Calu3 (cell line): Measurements from ENCODE around the gene ID4. TPM values are rescaled to one million over a fixed set of nuclear protein-coding genes. Genes with fewer than 3 reads are reported as not detected.

Experiments
- BruUV-seq: library from RNA; stranded (reverse); fragments of 400-500 nt; replicated peaks from 2 replicates; lab custom pipeline; 2021; lab: Mats Ljungman, UMichigan
- CTCF ChIA-PET: fragments of 300-600 bp; sonication (Branson Sonifier 250); formaldehyde crosslinking; loops from one replicate; lab custom pipeline; 2022; ENCODE audit warnings: antibody characterized with exemption; lab: Charles Lee
- DNase-seq: peaks from one replicate; pipeline ENCODE4 v3.0.0; 2022
- H3K27ac Mint-ChIP-seq: one replicate; pipeline ENCODE4 v1.8.0; 2022; ENCODE audit warnings: mixed read lengths; ENCODE audit not compliant: unreplicated experiment
- H3K27me3 Mint-ChIP-seq: one replicate; pipeline ENCODE4 v1.8.0; 2022; ENCODE audit warnings: mixed read lengths; ENCODE audit not compliant: unreplicated experiment
- H3K36me3 Mint-ChIP-seq: one replicate; pipeline ENCODE4 v1.8.0; 2022; ENCODE audit warnings: mild to moderate bottlenecking, moderate library complexity, mixed read lengths; ENCODE audit not compliant: insufficient read depth, unreplicated experiment
- H3K4me1 Mint-ChIP-seq: one replicate; pipeline ENCODE4 v1.8.0; 2022; ENCODE audit warnings: mild to moderate bottlenecking, low read depth, mixed read lengths; ENCODE audit not compliant: unreplicated experiment
- H3K4me3 Mint-ChIP-seq: one replicate; pipeline ENCODE4 v1.8.0; 2022; ENCODE audit warnings: mild to moderate bottlenecking, low read depth, moderate library complexity, mixed read lengths; ENCODE audit not compliant: unreplicated experiment
- H3K9me3 Mint-ChIP-seq: one replicate; pipeline ENCODE4 v1.8.0; 2022; ENCODE audit warnings: low read depth, mixed read lengths; ENCODE audit not compliant: unreplicated experiment
- intact Hi-C: fragments of 100-400 bp; cut with micrococcal nuclease; formaldehyde crosslinking; loops from one replicate; pipeline ENCODE4 v1.10.0; 2022; ENCODE audit not compliant: unreplicated experiment
- total RNA-seq: library from RNA; stranded (reverse); gene quantifications from 2 replicates; pipeline ENCODE4 v1.2.3, GENCODE V29; 2022
- TF ChIP-seq, protein P1 (sequence below): fragments of 200-600 bp; IDR thresholded peaks from one replicate; pipeline ENCODE4 v1.8.0; 2022; ENCODE audit warnings: antibody characterized with exemption; ENCODE audit not compliant: unreplicated experiment

Gene ID4
- total RNA-seq, 1 experiment from 2014 or later = 1.8 TPM

- TF ChIP-seq, protein P1, sequence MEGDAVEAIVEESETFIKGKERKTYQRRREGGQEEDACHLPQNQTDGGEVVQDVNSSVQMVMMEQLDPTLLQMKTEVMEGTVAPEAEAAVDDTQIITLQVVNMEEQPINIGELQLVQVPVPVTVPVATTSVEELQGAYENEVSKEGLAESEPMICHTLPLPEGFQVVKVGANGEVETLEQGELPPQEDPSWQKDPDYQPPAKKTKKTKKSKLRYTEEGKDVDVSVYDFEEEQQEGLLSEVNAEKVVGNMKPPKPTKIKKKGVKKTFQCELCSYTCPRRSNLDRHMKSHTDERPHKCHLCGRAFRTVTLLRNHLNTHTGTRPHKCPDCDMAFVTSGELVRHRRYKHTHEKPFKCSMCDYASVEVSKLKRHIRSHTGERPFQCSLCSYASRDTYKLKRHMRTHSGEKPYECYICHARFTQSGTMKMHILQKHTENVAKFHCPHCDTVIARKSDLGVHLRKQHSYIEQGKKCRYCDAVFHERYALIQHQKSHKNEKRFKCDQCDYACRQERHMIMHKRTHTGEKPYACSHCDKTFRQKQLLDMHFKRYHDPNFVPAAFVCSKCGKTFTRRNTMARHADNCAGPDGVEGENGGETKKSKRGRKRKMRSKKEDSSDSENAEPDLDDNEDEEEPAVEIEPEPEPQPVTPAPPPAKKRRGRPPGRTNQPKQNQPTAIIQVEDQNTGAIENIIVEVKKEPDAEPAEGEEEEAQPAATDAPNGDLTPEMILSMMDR = no peak
- Mint-ChIP-seq H3K36me3 (no peaks in the 10 kb centered on the region), H3K27ac (peak overlapping the region; percentile 14), H3K27me3 (no peaks in the 10 kb centered on the region), H3K4me1 (peaks cover 39% of the 10 kb centered on the region), H3K4me3 (no peak overlapping the region), H3K9me3 (peaks cover 13% of the 10 kb centered on the region)
- BruUV-seq = no TSS peak
- CTCF ChIA-PET = no interaction called here
- intact Hi-C loops = loop anchor here (10.0 kb wide), 1 partner anchor 330 kb away; no protein-coding TSS in a partner anchor
- no peak for DNase-seq
Observed at GRCh38 chr6:19795211-19795610, 42.0 kb upstream of the ID4 start.

DNA sequence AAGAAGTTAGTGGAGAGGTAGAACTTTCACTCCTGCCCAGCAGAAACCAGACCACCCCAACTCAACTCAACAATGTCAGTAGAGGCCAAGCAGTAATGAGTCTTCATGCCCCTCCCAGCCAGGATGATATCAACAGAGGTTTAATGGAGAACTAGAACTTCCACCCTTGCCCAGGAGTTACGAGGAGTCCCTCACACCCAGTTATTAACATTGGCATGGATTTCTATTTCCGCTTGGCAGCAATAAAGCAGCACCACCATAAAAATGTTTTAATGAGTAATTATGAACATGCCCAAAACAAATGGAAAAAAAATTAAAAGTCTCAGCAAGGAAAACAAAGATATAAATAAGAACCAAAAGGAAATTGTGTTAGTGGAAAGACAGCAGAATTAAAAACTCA lies 40.7 kb upstream of the ID4 start:
- CTCF ChIA-PET = no interaction called here
- no TSS peak for BruUV-seq
- H3K36me3 Mint-ChIP-seq = no peaks in the 10 kb centered on the region

DNA sequence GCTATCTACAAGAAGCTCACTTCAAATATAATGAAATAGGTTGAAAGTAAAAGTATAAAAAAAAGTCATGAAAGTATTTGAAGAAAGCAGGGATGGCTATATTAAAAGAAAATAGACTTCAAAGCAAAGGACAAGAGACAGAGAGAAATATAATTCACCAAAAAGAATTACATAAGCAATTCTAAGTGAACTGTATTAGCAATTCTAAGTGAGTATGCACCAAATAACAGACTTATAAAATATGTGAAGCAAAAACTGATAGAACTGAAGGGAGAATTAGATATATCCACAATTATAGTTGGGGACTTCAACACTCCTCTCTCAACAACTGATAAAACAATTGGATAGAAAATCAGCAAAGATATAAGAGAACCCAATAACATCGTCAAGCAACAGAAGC lies 38.8 kb upstream of the ID4 start:
- DNase-seq = no peak
- H3K4me3 Mint-ChIP-seq = no peak overlapping the region
- intact Hi-C loops = loop anchor here (10.0 kb wide), 1 partner anchor 334 kb away; no protein-coding TSS in a partner anchor
- peaks cover 58% of the 10 kb centered on the region for H3K4me1 Mint-ChIP-seq
- no peaks in the 10 kb centered on the region for H3K36me3 Mint-ChIP-seq
- H3K9me3 Mint-ChIP-seq = peaks cover 13% of the 10 kb centered on the region
- TF ChIP-seq, protein P1 = no peak
- CTCF ChIA-PET = interaction anchor here (0.8 kb wide), 1 partner anchor 487 kb away, joined by 3 read pairs; no protein-coding TSS in a partner anchor
- no peak overlapping the region for H3K27ac Mint-ChIP-seq
- BruUV-seq = no TSS peak
- no peaks in the 10 kb centered on the region for H3K27me3 Mint-ChIP-seq

More for the DNA sequence above, 40.7 kb upstream of the ID4 start:
- H3K9me3 Mint-ChIP-seq = peaks cover 13% of the 10 kb centered on the region
- no peak for DNase-seq
- no peak overlapping the region for H3K27ac Mint-ChIP-seq
- intact Hi-C loops = loop anchor here (10.0 kb wide), 1 partner anchor 332 kb away; no protein-coding TSS in a partner anchor
- TF ChIP-seq, protein P1 = no peak
- H3K27me3 Mint-ChIP-seq = no peaks in the 10 kb centered on the region
- peaks cover 39% of the 10 kb centered on the region for H3K4me1 Mint-ChIP-seq
- no peak overlapping the region for H3K4me3 Mint-ChIP-seq

DNA sequence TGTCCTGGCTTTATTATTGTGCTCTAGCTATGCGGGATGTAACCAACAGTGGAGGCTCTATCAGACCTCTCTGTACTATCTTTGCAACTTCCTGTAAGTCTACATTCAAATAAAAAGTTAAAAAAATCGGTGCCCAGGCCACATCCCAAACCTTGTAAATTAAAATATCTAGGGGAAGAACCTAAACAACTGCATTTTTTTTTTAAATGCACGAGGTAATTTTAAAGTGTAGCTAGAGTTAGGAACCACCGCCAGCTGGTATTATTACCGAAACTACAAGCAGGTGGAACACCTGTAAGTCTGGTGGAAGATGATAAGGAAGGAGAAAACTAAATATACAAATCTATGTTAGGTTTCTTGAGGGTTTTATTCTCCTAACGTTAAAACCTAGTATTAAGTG lies 34.5 kb upstream of the ID4 start:
- Mint-ChIP-seq H3K36me3 (peaks cover 19% of the 10 kb centered on the region), H3K27me3 (no peaks in the 10 kb centered on the region), H3K4me3 (peak overlapping the region; percentile 29), H3K9me3 (no peaks in the 10 kb centered on the region), H3K27ac (peak overlapping the region; percentile 76), H3K4me1 (peaks cover 57% of the 10 kb centered on the region)
- intact Hi-C loops = loop anchor here (10.0 kb wide), 1 partner anchor 388 kb away; no protein-coding TSS in a partner anchor
- CTCF ChIA-PET = no interaction called here
- TF ChIP-seq, protein P1 = no peak
- BruUV-seq = no TSS peak
- no peak for DNase-seq
